Gastroesophageal sphincter (tissue), 3 donors: ENCODE data around the gene COMP.

Experiments used
- EP300 ChIP-seq: sonication (generic); formaldehyde crosslinking; IDR thresholded peaks from one replicate; pipeline ENCODE4 v1.6.1; 2017; ENCODE audit warnings: antibody characterized with exemption, mild to moderate bottlenecking
- TF ChIP-seq, protein P1 (sequence below), 4 experiments: fragments of 200-600 bp in 2 of 4; fragments of 450-650 bp in 2 of 4; sonication (generic) in 1 of 4; IDR thresholded peaks; one replicate each; pipeline ENCODE4 v1.5.1; 2017 to 2019; ENCODE audit warnings: antibody characterized with exemption in 4 of 4, mild to moderate bottlenecking in 2 of 4, moderate library complexity in 2 of 4

DNA sequence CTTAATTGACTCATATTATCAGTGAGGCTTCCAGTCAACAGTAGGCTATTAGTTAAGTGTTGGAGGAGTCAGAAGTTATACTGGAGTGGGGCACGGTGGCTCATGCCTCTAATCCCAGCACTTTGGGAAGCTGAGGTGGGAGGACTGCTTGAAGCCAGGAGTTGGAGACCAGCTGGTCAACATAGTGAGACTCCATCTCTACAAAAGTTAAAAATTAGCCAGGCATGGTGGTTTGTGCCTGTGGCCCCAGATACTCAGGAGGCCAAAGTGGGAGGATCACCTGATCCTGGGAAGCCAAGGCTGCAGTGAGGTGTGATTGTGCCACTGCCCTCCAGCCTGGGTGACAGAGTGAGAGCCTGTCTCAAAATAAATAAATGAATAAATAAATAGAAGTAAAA lies 53.2 kb downstream of the COMP start:
- TF ChIP-seq, protein P1, sequence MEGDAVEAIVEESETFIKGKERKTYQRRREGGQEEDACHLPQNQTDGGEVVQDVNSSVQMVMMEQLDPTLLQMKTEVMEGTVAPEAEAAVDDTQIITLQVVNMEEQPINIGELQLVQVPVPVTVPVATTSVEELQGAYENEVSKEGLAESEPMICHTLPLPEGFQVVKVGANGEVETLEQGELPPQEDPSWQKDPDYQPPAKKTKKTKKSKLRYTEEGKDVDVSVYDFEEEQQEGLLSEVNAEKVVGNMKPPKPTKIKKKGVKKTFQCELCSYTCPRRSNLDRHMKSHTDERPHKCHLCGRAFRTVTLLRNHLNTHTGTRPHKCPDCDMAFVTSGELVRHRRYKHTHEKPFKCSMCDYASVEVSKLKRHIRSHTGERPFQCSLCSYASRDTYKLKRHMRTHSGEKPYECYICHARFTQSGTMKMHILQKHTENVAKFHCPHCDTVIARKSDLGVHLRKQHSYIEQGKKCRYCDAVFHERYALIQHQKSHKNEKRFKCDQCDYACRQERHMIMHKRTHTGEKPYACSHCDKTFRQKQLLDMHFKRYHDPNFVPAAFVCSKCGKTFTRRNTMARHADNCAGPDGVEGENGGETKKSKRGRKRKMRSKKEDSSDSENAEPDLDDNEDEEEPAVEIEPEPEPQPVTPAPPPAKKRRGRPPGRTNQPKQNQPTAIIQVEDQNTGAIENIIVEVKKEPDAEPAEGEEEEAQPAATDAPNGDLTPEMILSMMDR (IDR thresholded peaks at IDR 0.05): no peak
- no peak for TF ChIP-seq EP300
